GM18909 (cell line): ENCODE data around the gene FERMT3.
A peak's percentile ranks its signal among the peaks of the same experiment; 100 is the strongest.

Experiments used
- ATAC-seq: cut with Tn5 transposase; IDR thresholded peaks from one replicate; pipeline ENCODE4 v1.9.1; 2021; ENCODE audit warnings: mild to moderate bottlenecking; ENCODE audit not compliant: unreplicated experiment, poor library complexity

Gene FERMT3

GRCh38 chr11:64232182-64232966 lies 25.9 kb downstream of the FERMT3 start:
- no peak for ATAC-seq

DNA sequence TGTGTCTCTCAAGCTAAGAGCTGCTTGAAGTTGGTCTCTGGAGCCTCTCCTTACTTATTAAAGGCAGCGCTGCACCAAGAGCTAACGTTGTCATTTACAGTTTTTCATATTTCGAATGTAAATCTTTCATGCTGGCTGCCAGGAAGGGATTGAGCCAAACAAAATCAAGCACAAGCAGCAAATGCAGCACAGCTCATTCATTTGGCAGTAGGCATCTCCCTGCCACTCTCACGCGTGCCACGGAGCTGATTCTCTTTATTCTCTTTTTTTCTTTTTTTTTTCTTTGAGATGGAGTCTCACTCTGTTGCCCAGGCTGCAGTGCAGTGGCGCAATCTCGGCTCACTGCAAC lies 26.4 kb downstream of the FERMT3 start:
- no peak for ATAC-seq

- peak; percentile 41 for ATAC-seq
Measured at GRCh38 chr11:64233913-64234586, 27.5 kb downstream of the FERMT3 start, which contains the start of gene VEGFB. Gene VEGFB, plus strand, starts transcription at chr11:64234584. Its CDS starts 250 bp downstream, at chr11:64234834.

GRCh38 chr11:64234647-64235379 lies 28.3 kb downstream of the FERMT3 start:
- peak; percentile 23 for ATAC-seq

- ATAC-seq, result no peak
Measured at GRCh38 chr11:64235437-64236161, 29.1 kb downstream of the FERMT3 start.

DNA sequence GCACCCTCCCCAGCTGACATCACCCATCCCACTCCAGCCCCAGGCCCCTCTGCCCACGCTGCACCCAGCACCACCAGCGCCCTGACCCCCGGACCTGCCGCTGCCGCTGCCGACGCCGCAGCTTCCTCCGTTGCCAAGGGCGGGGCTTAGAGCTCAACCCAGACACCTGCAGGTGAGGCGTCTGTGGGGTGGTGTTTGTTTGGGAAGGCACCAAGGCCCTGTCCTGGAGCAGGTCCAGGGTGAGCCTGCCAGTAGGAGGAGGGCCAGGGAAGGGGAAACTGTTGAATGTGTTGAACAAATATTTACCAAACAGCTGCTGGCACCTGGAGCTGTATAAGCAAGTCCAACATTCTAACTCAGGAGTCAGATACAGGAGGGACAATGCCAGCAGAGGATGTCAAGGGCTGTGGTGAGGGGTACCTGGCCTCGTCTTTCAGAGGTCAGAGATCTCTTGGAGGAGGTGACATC lies 31.0 kb downstream of the FERMT3 start:
- no peak for ATAC-seq

- ATAC-seq, result no peak
Measured at GRCh38 chr11:64238076-64238475, 31.6 kb downstream of the FERMT3 start.

- ATAC-seq, result no peak
Measured at GRCh38 chr11:64238999-64239398, 32.5 kb downstream of the FERMT3 start.

DNA sequence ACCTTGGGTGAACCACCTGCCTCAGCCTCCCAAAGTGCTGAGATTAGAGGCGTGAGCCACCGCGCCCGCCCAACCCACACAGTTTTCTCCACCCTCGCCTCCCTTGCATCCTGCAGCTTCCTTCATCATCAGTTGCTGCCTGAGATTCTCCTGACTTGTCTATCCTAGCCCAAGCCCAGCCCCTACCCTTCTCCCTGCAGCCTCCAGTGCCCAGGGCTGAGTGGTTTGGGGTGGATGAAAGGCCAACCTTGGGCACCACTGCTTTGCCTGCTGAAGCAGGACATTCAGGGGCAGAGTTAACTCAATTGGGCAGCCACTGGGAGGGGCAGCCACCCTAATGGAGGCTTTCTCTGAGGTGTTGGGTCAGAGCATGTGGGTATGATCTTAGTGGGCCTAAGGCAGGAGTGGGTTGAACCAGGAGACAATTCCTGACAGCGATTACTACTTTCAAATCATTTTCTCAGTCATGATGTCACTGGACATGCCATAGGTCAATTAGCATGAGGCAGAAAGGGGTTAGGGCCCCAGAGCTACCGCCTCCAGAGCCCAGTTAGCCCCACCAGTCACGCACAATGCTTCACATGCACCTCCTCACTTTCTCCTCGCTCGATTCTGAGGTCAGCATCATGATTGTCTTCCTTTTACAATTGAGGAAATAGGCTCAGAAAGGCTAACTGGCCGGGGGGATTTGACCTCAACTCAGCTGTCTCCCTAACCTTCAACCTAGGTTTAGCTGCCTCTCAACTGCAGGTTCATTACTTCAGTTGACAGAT lies 33.3 kb downstream of the FERMT3 start:
- no peak for ATAC-seq

GRCh38 chr11:64240435-64241240 lies 34.1 kb downstream of the FERMT3 start, which contains the start of gene FKBP2:
Gene FKBP2, plus strand, starts transcription at chr11:64241095. Its CDS starts 1,293 bp downstream, at chr11:64242388.
- ATAC-seq, result peak; percentile 59

DNA sequence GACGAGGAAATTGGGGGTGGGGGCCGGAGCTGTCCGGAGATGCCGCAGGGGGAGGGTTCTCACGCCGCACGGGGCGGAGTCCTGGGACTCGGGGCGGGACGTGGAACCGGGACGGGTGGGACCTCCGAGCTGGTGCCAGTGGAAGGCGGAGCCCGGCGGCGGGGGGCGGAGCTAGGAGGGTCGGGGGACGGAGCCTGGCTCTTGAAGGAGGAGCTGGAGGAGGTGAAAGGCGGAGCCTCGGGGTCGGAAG lies 34.6 kb downstream of the FERMT3 start:
- ATAC-seq, result peak; percentile 70

- peak; percentile 3 for ATAC-seq
Measured at GRCh38 chr11:64241491-64242374, 35.2 kb downstream of the FERMT3 start.

- ATAC-seq, result no peak
Measured at GRCh38 chr11:64243236-64243854, 36.8 kb downstream of the FERMT3 start.

DNA sequence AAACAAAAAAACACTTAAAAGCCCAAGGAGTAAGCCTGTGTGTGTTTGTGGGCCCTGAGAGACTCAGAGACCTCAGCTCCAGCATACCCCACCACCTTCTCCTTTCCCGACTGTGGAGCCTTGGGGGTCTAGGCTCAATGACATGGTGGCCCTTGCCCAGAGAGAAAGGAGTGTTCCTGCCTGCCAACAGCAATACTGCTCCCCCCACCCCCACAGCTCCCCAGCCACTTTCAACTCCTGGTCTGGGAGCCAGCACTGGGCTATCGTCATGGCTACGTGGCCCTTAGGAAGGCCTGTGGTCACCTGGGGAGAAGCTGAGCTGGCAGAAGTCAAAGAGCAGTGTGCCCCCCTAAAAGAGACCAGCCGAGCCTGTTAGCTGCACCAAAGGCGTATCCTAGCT lies 37.6 kb downstream of the FERMT3 start:
- no peak for ATAC-seq

DNA sequence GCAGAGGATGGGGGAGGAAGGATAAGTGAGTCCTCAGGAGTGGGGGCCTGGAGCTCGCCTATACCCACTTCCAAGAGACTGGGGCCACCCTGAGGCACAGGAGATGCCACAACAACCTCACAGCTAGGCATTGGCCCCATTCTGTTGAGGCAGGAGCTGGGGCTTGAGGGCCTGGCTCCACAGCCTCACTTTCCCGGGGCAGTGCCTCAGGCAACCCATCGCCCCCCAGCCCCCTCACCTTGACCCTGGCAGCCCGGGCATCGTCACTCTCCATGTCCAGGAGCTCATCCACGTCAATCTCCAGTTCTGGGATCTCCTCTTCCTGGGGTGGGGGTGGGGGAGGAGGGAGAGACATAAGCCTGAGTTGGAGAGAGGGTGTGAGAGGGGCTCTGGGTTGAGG lies 38.4 kb downstream of the FERMT3 start:
- ATAC-seq, result no peak

DNA sequence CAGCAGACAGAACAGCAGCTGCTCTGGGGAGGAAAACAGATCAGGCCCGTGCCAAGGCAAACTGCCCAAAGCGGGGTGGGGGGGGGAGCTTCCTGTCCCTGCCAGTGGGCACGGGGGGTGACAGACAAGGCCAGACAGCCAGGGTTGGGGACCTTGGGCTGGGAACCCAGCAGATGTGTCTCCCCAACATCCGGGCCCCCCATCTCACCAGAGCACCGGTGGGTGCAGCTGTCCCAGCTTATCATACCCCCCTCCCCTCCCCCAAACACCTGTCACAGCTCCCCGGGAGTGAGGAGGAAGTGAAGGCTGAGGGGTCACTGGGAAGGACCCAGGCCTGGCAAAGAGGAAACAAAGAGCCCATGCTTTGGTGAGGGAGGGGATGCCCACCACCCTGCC lies 38.9 kb downstream of the FERMT3 start:
- no peak for ATAC-seq

GRCh38 chr11:64245797-64246620 lies 39.5 kb downstream of the FERMT3 start:
- ATAC-seq, result no peak
